GM23248 (cell line): ENCODE data around the gene TRIM28. TPM values are rescaled to one million over a fixed set of nuclear protein-coding genes. Genes with fewer than 3 reads are reported as not detected.
"Not testable (repeated sequence)": the region's sequence is repeated elsewhere in the genome, so short reads cannot be mapped to it uniquely, and the experiment has no call there.

ENCODE experiments used
- DNase-seq: peaks from one replicate; pipeline ENCODE4 v3.0.0-alpha.2; 2015
- H2AFZ ChIP-seq: fragments of 200-600 bp; sonication (generic); 2 replicates; pipeline ENCODE4 v1.6.1; 2016; ENCODE audit warnings: antibody characterized with exemption
- H3F3A ChIP-seq: fragments of 200-600 bp; sonication (generic); 2 replicates; pipeline ENCODE4 v1.6.1; 2016; ENCODE audit warnings: mild to moderate bottlenecking, antibody characterized with exemption, mixed run types; ENCODE audit not compliant: insufficient read depth
- H3K27ac ChIP-seq: fragments of 200-600 bp; sonication (generic); 2 replicates; pipeline ENCODE4 v1.5.1; 2016; ENCODE audit warnings: mild to moderate bottlenecking
- H3K27me3 ChIP-seq: fragments of 200-600 bp; sonication (generic); replicated peaks from 2 replicates; pipeline ENCODE4 v1.6.1; 2016; ENCODE audit warnings: mild to moderate bottlenecking; ENCODE audit not compliant: insufficient read depth
- H3K36me3 ChIP-seq: fragments of 200-600 bp; sonication (generic); 2 replicates; pipeline ENCODE4 v1.6.1; 2016; ENCODE audit warnings: low read depth, mild to moderate bottlenecking
- H3K4me1 ChIP-seq: fragments of 200-600 bp; sonication (generic); 2 replicates; pipeline ENCODE4 v1.6.1; 2016; ENCODE audit warnings: mild to moderate bottlenecking; ENCODE audit not compliant: insufficient read depth
- H3K4me2 ChIP-seq: fragments of 200-600 bp; sonication (generic); one replicate; pipeline ENCODE4 v1.6.1; 2016; ENCODE audit warnings: mild to moderate bottlenecking; ENCODE audit not compliant: unreplicated experiment
- H3K4me3 ChIP-seq: fragments of 200-600 bp; sonication (generic); 2 replicates; pipeline ENCODE4 v1.5.1; 2016; ENCODE audit warnings: mild to moderate bottlenecking
- H3K79me2 ChIP-seq: fragments of 200-600 bp; sonication (generic); 2 replicates; pipeline ENCODE4 v1.6.1; 2016; ENCODE audit warnings: mild to moderate bottlenecking; ENCODE audit not compliant: insufficient read depth
- H3K9ac ChIP-seq: fragments of 200-600 bp; sonication (generic); 2 replicates; pipeline ENCODE4 v1.6.1; 2016; ENCODE audit warnings: mild to moderate bottlenecking
- H3K9me2 ChIP-seq: fragments of 200-600 bp; sonication (generic); 2 replicates; pipeline ENCODE4 v1.6.1; 2016; ENCODE audit warnings: mixed run types, mild to moderate bottlenecking, moderate library complexity; ENCODE audit not compliant: insufficient read depth
- H3K9me3 ChIP-seq: fragments of 200-600 bp; sonication (generic); one replicate; pipeline ENCODE4 v1.6.1; 2017; ENCODE audit warnings: low read depth
- H4K20me1 ChIP-seq: fragments of 200-600 bp; sonication (generic); 2 replicates; pipeline ENCODE4 v1.6.0; 2016; ENCODE audit not compliant: insufficient read depth
- EZH2 ChIP-seq: fragments of 200-600 bp; sonication (generic); IDR thresholded peaks from 2 replicates; pipeline ENCODE4 v1.6.1; 2018; ENCODE audit warnings: antibody characterized with exemption, mild to moderate bottlenecking; ENCODE audit not compliant: insufficient read depth, poor library complexity, severe bottlenecking
- EZH2phosphoT487 ChIP-seq: fragments of 200-600 bp; sonication (generic); IDR thresholded peaks from 2 replicates; pipeline ENCODE4 v1.6.1; 2018; ENCODE audit warnings: antibody characterized with exemption, moderate library complexity, mild to moderate bottlenecking, low read depth; ENCODE audit not compliant: insufficient read depth
- WGBS, 2 experiments: methylation state at CpG; one replicate each; pipeline ENCODE4 v1.1.6; 2015 to 2017; ENCODE audit warnings: low lambda C conversion rate in 2 of 2, low coverage in 1 of 2; ENCODE audit errors: missing lambda C conversion rate in 2 of 2; 5-methylcytosine and 5-hydroxymethylcytosine counted together
- in situ Hi-C: fragments of 300-500 bp; cut with MboI; formaldehyde crosslinking; loops from 2 replicates; pipeline ENCODE4 v1.15.0; 2020
- polyA plus RNA-seq: library from polyadenylated mRNA; unstranded; fragments of >200 nt; fragmentation: Nextera tagmentation; extraction: Ambion mirVana; gene quantifications from 2 replicates; pipeline ENCODE4 v1.2.1, GENCODE V29; 2016
- total RNA-seq: library from RNA; depleted of rRNA; stranded (reverse); fragments of >200 nt; shearing (Covaris generic); gene quantifications from 2 replicates; pipeline ENCODE4 v1.2.3, GENCODE V29; 2014

TRIM28 gene
- total and polyA plus RNA-seq, 2 experiments from 2014 or later, result 61.5 to 319 TPM

DNA sequence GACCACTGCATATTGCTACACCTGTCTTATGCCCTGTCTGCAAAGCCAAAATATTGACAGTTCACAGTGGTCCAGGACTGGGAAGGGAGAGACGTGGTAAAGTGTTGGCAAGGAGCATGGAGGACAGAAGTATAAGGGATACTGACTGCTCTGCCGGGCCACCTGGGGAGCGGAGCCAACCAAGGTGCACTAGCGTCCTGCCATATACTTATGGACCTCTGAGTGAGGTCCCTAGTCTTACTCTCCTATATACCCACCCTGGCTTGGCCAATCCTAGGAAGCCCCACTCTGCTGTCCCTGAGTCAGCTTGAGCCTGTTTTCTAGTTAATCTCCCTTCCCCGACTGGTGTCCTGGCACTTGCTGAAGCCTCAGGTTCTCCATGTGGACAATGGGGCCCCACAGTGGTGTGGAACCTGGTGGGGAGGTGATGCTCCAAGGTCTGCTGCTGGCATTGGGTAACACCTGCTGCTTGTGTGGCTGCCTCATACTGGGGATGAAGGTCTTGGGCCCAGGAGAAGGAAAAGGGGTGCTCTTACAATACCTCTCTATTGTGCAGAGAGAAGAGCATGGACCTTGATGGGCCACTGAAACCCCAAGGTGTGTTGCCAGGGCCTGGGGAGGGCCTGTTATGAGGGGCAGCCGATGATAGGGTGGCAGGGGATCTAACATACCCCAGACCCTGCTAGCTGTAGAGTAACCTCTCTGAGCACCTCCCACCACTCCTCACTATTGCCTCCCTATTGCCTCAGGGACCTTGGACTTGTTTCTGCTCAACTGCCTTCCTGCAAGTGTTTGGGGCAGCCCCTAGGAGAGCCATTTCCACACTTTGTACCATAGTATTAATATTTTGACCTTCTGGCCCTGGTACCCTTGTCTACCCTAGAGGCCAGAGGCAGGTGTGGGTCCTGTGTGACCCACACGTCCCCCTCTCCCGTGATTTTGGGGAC, 6.7 kb upstream of the TRIM28 start:
- H3K9me3 ChIP-seq, result no peaks in the 10 kb centered on the region
- WGBS, 2 experiments, result 63 to 67% methylated on average over 8 of the region's 8 CpGs

GRCh38 chr19:58538257-58539168, 5.4 kb upstream of the TRIM28 start:
- no peak for TF ChIP-seq EZH2phosphoT487
- TF ChIP-seq EZH2, result peak; percentile 67
- Histone ChIP-seq H3K4me3 (0 out of 2 replicates have a peak overlapping the region, but pooled peaks have one; percentile 11), H2AFZ (peak overlapping the region; percentile 14; the same call in 1 of the 2 replicates)

More for the DNA sequence above, 6.7 kb upstream of the TRIM28 start:
- Histone ChIP-seq H3K27me3 (peaks cover 22% of the 10 kb centered on the region), H3K9me2 (no peaks in the 10 kb centered on the region), H3K79me2 (no peaks in the 10 kb centered on the region), H3K27ac (no peak overlapping the region), H3K9ac (no peak overlapping the region), H3K4me3 (no peak overlapping the region), H3K36me3 (no peaks in the 10 kb centered on the region), H3K4me2 (no peak overlapping the region), H3F3A (no peaks in the 10 kb centered on the region), H4K20me1 (no peaks in the 10 kb centered on the region), H2AFZ (no peak overlapping the region), H3K4me1 (no peaks in the 10 kb centered on the region)
- TF ChIP-seq EZH2phosphoT487 (no peak), EZH2 (no peak)
- in situ Hi-C loops, result no loop called here
- DNase-seq, result no peak

GRCh38 chr19:58539169-58539559, 4.7 kb upstream of the TRIM28 start:
- not testable (repeated sequence) for H4K20me1 ChIP-seq

More at GRCh38 chr19:58538257-58539168, 5.4 kb upstream of the TRIM28 start:
- Histone ChIP-seq H3K9me2 (no peaks in the 10 kb centered on the region), H3F3A (no peaks in the 10 kb centered on the region), H4K20me1 (no peaks in the 10 kb centered on the region), H3K4me2 (peak overlapping the region; percentile 47), H3K79me2 (no peaks in the 10 kb centered on the region), H3K27me3 (peaks cover 22% of the 10 kb centered on the region), H3K27ac (no peak overlapping the region), H3K9me3 (no peaks in the 10 kb centered on the region), H3K4me1 (no peaks in the 10 kb centered on the region), H3K36me3 (no peaks in the 10 kb centered on the region), H3K9ac (no peak overlapping the region)
- WGBS, 2 experiments, result 9 to 11% methylated on average over 29 to 55 of the region's 55 CpGs
- DNase-seq, result no peak
- in situ Hi-C loops, result no loop called here

GRCh38 chr19:58542641-58543372, 1.1 kb upstream of the TRIM28 start:
- in situ Hi-C loops, H3K36me3 ChIP-seq, H3K9me3 ChIP-seq, DNase-seq, H3K4me1 ChIP-seq, H3F3A ChIP-seq, H3K9me2 ChIP-seq: not testable (repeated sequence)
- Histone ChIP-seq H3K27me3 (peaks cover 11% of the 10 kb centered on the region), H3K4me2 (peak overlapping the region; percentile 68), H4K20me1 (peaks cover 14% of the 10 kb centered on the region; the same call in 1 of the 2 replicates), H3K79me2 (peaks cover 31% of the 10 kb centered on the region), H3K9ac (peak overlapping the region; percentile 96), H3K27ac (peak overlapping the region; percentile 89), H2AFZ (peak overlapping the region; percentile 71), H3K4me3 (peak overlapping the region; percentile 98; the same call in 1 of the 2 replicates)
- WGBS, 2 experiments, result 78 to 80% methylated on average over 15 to 18 of the region's 18 CpGs

More at GRCh38 chr19:58539169-58539559, 4.7 kb upstream of the TRIM28 start:
- H2AFZ ChIP-seq, H3K27ac ChIP-seq, in situ Hi-C loops, H3K79me2 ChIP-seq, H3K4me3 ChIP-seq, H3K9me3 ChIP-seq, H3F3A ChIP-seq, H3K4me2 ChIP-seq, DNase-seq, H3K9ac ChIP-seq, H3K4me1 ChIP-seq, H3K9me2 ChIP-seq, H3K36me3 ChIP-seq: not testable (repeated sequence)
- peaks cover 22% of the 10 kb centered on the region for H3K27me3 ChIP-seq
